ENCODE measurements around the gene SMURF1.

The SMURF1 gene

GRCh38 chr7:99008181-99008631 lies 135.7 kb downstream of the SMURF1 start:
- Histone ChIP-seq H3K4me2 (ENCODE audit: low read length) (no peak overlapping the region), H3K9ac (ENCODE audit: low read length) (no peak overlapping the region), H3K27ac (ENCODE audit: low read depth, low read length, poor library complexity, severe bottlenecking) (no peak overlapping the region), H3K36me3 (ENCODE audit: insufficient read depth, low read length) (peaks cover 90% of the 10 kb centered on the region), H3K9me2 (ENCODE audit: low read depth, low read length) (no peaks in the 10 kb centered on the region), H3K4me3 (ENCODE audit: low read depth, low read length, poor library complexity, severe bottlenecking) (no peak overlapping the region), H2AFZ (ENCODE audit: low read length) (no peak overlapping the region), H3K79me2 (ENCODE audit: insufficient read depth, low read length) (no peaks in the 10 kb centered on the region), H3K4me1 (ENCODE audit: insufficient read depth, low read length, severe bottlenecking) (no peaks in the 10 kb centered on the region), H4K20me1 (ENCODE audit: insufficient read depth, low read length) (no peaks in the 10 kb centered on the region), H3K27me3 (ENCODE audit: insufficient read depth, low read length) (no peaks in the 10 kb centered on the region), H3F3A (ENCODE audit: insufficient read depth, low read length) (no peaks in the 10 kb centered on the region), H3K9me3 (ENCODE audit: low read length) (no peaks in the 10 kb centered on the region)
- TF ChIP-seq, protein P1, sequence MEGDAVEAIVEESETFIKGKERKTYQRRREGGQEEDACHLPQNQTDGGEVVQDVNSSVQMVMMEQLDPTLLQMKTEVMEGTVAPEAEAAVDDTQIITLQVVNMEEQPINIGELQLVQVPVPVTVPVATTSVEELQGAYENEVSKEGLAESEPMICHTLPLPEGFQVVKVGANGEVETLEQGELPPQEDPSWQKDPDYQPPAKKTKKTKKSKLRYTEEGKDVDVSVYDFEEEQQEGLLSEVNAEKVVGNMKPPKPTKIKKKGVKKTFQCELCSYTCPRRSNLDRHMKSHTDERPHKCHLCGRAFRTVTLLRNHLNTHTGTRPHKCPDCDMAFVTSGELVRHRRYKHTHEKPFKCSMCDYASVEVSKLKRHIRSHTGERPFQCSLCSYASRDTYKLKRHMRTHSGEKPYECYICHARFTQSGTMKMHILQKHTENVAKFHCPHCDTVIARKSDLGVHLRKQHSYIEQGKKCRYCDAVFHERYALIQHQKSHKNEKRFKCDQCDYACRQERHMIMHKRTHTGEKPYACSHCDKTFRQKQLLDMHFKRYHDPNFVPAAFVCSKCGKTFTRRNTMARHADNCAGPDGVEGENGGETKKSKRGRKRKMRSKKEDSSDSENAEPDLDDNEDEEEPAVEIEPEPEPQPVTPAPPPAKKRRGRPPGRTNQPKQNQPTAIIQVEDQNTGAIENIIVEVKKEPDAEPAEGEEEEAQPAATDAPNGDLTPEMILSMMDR (IDR thresholded peaks at IDR 0.05; ENCODE audit: low read length) = no peak
- TF ChIP-seq EZH2 (IDR thresholded peaks at IDR 0.05; ENCODE audit: borderline replicate concordance, low read length) = no peak

- no peaks in the 10 kb centered on the region for H3K9me2 ChIP-seq (ENCODE audit: low read depth, low read length)
- TF ChIP-seq, protein P1 (IDR thresholded peaks at IDR 0.05; ENCODE audit: low read length) = no peak
- no peak for TF ChIP-seq EZH2 (IDR thresholded peaks at IDR 0.05; ENCODE audit: borderline replicate concordance, low read length)
- no peak overlapping the region for H3K4me3 ChIP-seq (ENCODE audit: low read depth, low read length, poor library complexity, severe bottlenecking)
- no peaks in the 10 kb centered on the region for H3K4me1 ChIP-seq (ENCODE audit: insufficient read depth, low read length, severe bottlenecking)
- no peaks in the 10 kb centered on the region for H3K79me2 ChIP-seq (ENCODE audit: insufficient read depth, low read length)
- H2AFZ ChIP-seq (ENCODE audit: low read length) = no peak overlapping the region
- H3K9ac ChIP-seq (ENCODE audit: low read length) = no peak overlapping the region
- H3K4me2 ChIP-seq (ENCODE audit: low read length) = no peak overlapping the region
- H3K27me3 ChIP-seq (ENCODE audit: insufficient read depth, low read length) = no peaks in the 10 kb centered on the region
- H3K9me3 ChIP-seq (ENCODE audit: low read length) = no peaks in the 10 kb centered on the region
- H3K36me3 ChIP-seq (ENCODE audit: insufficient read depth, low read length) = peaks cover 89% of the 10 kb centered on the region
- H4K20me1 ChIP-seq (ENCODE audit: insufficient read depth, low read length) = no peaks in the 10 kb centered on the region
- H3K27ac ChIP-seq (ENCODE audit: low read depth, low read length, poor library complexity, severe bottlenecking) = no peak overlapping the region
- no peaks in the 10 kb centered on the region for H3F3A ChIP-seq (ENCODE audit: insufficient read depth, low read length)
These were observed 137.0 kb downstream of the SMURF1 start for GRCh38 chr7:99006739-99007424.

DNA sequence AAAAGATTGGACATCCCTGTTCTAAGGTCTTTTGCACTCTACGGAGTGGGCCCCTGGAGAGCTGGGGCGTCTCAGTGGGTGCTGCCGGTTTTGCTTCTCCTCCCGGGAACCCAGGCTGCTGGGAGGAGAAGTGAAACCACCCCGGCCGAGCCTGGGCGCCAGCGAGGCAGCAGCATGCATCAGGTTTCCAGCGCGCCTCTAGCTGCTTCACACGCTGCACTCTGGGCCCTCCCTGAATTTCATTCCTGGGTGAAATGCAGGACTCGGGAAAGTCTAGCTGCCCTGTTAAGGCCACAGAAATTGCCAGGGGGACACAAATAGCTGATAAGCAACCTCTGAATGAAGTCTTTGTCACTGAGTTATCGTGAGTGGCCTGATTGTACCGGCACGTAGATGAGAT lies 138.1 kb downstream of the SMURF1 start:
- TF ChIP-seq EZH2 (IDR thresholded peaks at IDR 0.05; ENCODE audit: borderline replicate concordance, low read length) = no peak
- TF ChIP-seq, protein P1 (IDR thresholded peaks at IDR 0.05; ENCODE audit: low read length) = no peak
- Histone ChIP-seq H3K4me1 (ENCODE audit: insufficient read depth, low read length, severe bottlenecking) (no peaks in the 10 kb centered on the region), H3F3A (ENCODE audit: insufficient read depth, low read length) (no peaks in the 10 kb centered on the region), H3K9me2 (ENCODE audit: low read depth, low read length) (no peaks in the 10 kb centered on the region), H3K4me3 (ENCODE audit: low read depth, low read length, poor library complexity, severe bottlenecking) (no peak overlapping the region), H3K27ac (ENCODE audit: low read depth, low read length, poor library complexity, severe bottlenecking) (no peak overlapping the region), H3K4me2 (ENCODE audit: low read length) (no peak overlapping the region), H4K20me1 (ENCODE audit: insufficient read depth, low read length) (no peaks in the 10 kb centered on the region), H3K9ac (ENCODE audit: low read length) (no peak overlapping the region), H3K9me3 (ENCODE audit: low read length) (no peaks in the 10 kb centered on the region), H2AFZ (ENCODE audit: low read length) (no peak overlapping the region), H3K27me3 (ENCODE audit: insufficient read depth, low read length) (no peaks in the 10 kb centered on the region), H3K36me3 (ENCODE audit: insufficient read depth, low read length) (peaks cover 88% of the 10 kb centered on the region), H3K79me2 (ENCODE audit: insufficient read depth, low read length) (no peaks in the 10 kb centered on the region)
